HG03442 (cell line): Measurements from ENCODE around the gene RBPJL.

Experiments used
- ATAC-seq: cut with Tn5 transposase; IDR thresholded peaks from one replicate; pipeline ENCODE4 v1.9.1; 2021; ENCODE audit warnings: mild to moderate bottlenecking, moderate library complexity; ENCODE audit not compliant: unreplicated experiment

Gene RBPJL

GRCh38 chr20:45292343-45292742 is 14.3 kb upstream of the RBPJL start:
- no peak for ATAC-seq

DNA sequence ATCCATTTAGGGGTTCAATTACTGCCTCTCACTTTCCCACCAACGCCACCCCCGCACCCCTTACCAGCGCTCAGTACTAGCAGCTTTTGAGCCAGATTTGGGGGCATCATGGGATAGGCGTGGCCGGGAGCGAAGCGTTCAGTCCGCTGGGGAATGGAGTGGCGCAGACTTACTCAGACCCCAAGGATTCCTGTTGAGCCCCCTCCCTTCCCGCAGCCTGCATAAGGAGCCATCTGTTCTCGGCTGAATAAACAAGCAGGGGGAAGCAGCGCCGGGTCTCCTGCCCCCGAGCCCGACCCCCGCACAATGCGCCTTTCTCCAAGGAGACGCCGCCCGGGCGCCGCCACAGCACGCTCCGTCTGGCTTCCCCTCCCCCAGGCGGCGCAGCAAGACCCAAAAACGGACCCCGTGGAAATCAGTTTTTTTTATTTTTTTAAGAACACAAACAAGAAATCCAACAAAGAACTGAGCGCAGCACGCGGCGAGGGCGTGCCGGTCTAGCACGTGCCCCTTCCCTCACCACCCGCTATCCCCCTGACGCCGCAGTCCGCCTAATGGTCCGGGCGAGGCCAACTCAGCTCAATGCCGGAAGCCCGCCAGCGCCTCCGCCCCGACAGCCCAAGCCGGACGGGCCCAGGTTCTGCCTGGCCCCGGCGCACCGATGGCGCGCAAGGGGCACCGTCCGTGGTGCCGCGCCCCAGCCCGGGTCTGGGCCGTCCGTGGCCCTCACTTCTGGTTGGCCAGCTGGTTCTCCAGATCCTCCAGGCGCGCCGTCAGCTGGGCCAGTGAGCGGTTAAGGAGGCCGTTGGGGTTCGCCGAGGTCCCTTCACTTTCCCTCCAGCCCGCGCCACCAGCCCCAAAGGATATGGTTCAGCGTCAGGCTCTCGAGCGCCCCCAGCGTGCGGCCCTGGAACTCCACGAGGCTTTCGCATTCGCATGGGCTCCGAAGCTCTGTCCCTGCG is 13.3 kb upstream of the RBPJL start:
- ATAC-seq: peak; percentile 53

DNA sequence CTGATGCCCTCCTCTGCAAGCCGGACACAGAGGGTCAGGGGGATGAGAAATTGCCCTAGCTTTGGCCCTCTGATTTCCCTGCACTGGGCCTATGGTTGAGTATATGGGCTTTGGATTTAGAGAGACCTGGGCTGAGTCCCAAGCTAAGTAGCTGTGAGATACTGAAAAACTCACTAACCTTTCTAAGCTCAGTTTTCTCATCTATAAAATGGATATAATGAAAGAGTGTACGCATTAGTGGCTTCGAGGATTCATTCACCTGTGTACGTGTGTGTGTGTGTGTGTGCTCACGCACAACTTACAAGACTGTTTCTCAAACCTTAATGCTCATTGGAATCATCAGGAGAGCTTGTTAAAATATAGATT is 12.7 kb upstream of the RBPJL start:
- ATAC-seq: no peak

- no peak for ATAC-seq
Observed at GRCh38 chr20:45294659-45295058, 12.0 kb upstream of the RBPJL start.

GRCh38 chr20:45297786-45298497 is 8.7 kb upstream of the RBPJL start:
- no peak for ATAC-seq

DNA sequence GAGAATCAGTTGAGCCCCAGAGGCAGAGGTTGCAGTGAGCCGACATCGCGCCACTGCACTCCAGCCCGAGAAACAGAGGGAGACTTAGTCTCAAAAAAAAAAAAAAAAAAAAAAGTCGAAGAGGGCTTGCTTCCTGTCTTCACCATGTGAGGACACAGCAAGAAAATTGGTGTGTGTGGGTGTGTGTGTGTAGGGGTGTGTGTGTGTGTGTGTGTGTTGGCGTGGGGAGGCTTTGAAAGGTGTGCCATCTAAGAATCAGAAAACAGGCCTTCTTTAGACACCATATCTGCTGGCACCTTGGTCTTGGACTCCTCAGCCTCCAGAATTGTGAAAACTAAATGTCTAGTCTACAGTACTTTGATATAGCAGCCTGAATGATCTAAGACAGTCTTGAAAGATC is 6.9 kb upstream of the RBPJL start:
- ATAC-seq: no peak

GRCh38 chr20:45300961-45301360 is 5.7 kb upstream of the RBPJL start:
- ATAC-seq: peak; percentile 42

DNA sequence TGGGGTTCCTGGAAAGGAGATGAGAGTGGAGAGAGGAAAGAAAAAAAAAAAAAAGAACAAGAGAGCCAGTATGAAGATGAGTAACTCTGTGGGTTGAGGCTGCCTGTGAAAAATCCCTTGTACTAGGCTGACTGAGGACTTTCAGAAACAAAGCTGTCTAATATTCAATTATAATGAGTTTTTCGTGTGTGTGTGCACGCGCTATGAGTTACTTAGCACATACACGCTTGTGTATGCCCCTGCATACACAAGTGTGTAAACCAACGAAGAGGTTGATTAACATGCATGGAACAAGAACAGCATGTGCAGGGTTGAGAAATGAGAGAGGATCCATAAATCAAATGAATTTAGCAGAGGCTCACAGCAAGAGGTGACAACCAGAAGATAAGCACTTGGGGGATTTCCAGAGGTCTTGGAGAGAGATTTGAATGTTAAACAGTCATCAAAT is 4.8 kb upstream of the RBPJL start:
- ATAC-seq: no peak

DNA sequence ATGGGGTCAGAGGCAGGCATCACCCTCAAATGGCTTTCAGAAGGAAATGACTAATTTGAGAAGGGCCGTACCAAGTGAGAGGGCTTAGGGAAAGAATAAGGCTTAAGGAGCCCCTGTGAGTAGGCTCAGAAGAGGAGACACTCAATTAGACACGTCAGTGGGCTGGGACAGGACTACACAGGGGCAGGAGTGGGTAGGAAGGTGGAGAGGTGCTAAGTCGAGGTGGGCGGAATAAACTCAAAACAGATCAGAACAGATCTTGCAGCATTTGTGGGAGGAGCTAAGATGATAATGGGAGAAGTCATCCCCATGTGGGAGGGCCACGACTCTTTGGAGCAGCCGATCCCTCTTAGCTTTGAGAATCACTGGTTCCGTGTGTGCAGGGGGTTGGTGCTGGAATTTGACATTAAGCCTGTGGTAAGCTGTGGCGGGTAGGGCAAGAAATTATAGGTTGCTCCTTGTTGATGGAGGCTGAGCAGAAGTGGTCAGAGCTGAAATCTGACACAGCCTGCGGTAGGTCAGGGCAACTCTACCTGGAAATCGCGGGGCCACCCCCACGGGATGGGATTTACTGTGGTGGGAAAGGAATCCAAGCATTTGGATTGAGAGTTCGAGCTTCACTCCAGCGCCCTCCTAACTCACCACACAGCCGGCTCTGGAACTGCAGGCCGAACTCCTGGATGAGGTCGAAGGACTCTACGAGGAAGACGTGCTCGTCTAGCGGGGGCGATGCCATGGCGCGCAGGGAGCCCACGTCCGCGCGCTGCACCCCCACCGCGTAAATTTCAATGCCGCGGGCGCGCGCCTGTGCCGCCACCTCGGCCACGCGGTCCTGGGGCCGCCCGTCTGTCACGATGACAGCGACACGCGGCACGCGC is 2.8 kb upstream of the RBPJL start:
- no peak for ATAC-seq

GRCh38 chr20:45304464-45304999 is 2.1 kb upstream of the RBPJL start:
- ATAC-seq: no peak

- ATAC-seq: no peak
Observed at GRCh38 chr20:45305262-45305661, 1.4 kb upstream of the RBPJL start.

GRCh38 chr20:45307076-45307640 is 518 bp downstream of the RBPJL start:
- no peak for ATAC-seq

DNA sequence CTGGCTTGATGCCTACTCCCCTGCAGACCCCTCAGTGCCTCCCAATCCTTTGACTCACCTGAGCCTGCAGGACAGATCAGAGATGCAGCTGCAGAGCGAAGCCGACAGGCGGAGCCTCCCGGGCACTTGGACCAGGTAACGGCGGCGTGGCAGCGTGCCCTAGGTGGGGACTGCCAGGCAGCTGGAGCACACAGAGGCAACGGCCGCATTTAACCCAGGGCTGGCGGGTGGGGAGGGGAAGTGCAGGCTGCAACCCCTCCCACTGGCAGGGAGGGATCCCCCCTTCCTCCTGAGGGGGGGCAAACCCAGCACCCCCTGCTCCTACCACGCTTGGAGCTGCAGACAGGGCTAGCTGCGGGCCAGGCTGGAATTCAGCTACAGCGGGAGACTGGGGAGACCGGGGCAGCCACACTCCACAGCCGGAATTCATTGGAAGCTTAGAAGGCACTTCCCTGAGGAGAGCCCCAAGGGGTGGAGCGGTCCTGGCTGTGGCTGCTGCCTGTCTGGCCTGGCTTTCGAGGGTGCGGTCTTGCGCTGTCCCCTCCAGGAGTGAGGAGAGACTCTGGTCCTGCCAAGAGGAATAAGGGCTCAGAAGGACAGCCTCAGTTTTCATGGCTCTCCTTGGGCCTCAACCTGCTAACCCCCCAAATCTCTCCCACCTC is 1.6 kb downstream of the RBPJL start, which contains the start of gene MATN4:
Gene MATN4 (minus strand): TSS at position 183 of the 662 bp plus-strand sequence. CDS start 2,717 bp downstream, outside the sequence.
- ATAC-seq: no peak

- ATAC-seq: no peak
Observed at GRCh38 chr20:45309075-45309474, 2.4 kb downstream of the RBPJL start.

GRCh38 chr20:45311589-45312211 is 5.1 kb downstream of the RBPJL start:
- no peak for ATAC-seq

- no peak for ATAC-seq
Observed at GRCh38 chr20:45312241-45312640, 5.6 kb downstream of the RBPJL start.

DNA sequence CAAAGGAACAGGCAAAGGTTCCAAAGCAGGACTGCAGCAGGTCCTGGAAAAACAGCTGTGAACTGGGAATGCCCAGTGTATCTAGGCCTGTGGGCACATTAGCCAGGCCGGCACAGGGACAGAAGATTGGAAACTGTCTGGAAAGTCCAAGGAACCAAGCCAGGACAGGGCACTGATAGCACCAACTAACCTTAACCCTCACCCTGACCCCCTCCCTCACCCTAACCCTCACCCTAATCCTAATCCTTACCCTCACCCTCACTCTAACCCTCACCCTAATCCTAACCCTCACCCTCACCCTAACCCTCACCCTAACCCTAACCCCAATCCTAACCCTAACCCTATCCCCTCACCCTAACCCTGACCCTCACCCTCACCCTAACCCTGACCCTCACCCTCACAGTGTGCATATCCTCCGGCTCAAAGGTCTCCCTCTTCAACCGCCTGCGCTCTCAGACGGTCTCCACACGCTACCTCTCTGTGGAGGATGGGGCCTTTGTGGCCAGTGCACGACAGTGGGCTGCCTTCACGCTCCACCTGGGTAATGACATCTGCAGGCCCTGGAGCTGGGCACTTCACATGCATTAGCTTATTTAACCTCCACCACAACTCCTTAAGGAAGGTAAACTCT is 6.5 kb downstream of the RBPJL start:
- no peak for ATAC-seq

DNA sequence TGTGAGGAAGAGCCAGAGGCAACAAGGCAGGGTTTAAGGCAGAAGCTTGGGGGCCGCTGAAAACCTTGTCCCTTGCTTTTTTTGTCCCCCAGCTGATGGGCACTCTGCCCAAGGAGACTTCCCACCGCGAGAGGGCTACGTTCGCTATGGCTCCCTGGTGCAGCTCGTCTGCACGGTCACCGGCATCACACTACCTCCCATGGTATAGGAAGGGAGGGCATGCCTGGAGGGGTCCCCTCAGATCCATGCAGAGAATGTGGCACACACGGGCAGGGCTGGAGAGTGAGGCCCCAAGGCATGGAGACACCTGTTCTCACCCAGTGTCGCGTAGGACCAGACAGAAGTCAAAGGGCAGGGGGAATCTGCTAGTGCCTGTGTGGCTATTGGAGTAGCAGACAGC is 7.3 kb downstream of the RBPJL start:
- no peak for ATAC-seq

GRCh38 chr20:45315672-45316071 is 9.0 kb downstream of the RBPJL start:
- ATAC-seq: no peak
